Measurements from ENCODE around the gene CDCA3. TPM values are rescaled to one million over a fixed set of nuclear protein-coding genes. Genes with fewer than 3 reads are reported as not detected.

Gene CDCA3
- total and polyA plus RNA-seq, 2 of the 4 experiments (the other 2 are of a cell fraction): 23.5 to 61.0 TPM

DNA sequence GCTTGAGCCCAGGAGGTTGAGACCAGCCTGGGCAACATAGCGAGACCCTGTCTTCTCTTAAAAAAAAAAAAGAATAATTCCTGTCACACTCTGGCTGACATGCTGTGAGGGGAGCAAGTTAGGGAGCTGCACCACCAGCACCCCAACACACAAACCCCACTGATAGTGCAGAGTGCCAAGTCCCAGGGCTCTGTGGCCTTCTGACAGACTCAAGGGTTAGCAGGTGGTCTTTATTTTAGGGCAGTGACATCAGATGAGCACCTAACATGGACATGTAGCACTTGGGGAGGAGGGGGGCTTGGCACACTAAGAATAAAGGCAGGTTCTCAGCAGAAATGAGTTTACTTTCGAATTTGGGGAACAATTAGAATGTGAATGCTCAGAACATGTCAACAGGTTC is 7.7 kb upstream of the CDCA3 start:
- H2AK5ac ChIP-seq (ENCODE audit: low read depth, low read length): no peak overlapping the region
- CTCF ChIA-PET: no interaction called here

More for the DNA sequence above, 7.7 kb upstream of the CDCA3 start:
- Histone ChIP-seq H3K9ac (ENCODE audit: low read depth, low read length) (no peak overlapping the region), H4K91ac (ENCODE audit: insufficient read depth, low read depth, low read length) (no peak overlapping the region), H3K27me3 (ENCODE audit: control insufficient read depth, insufficient read depth, low read length) (no peaks in the 10 kb centered on the region), H3K14ac (replicated peaks; ENCODE audit: low read depth, low read length) (no peak overlapping the region), H2AFZ (replicated peaks; ENCODE audit: low read length, poor library complexity) (no peak overlapping the region), H4K20me1 (ENCODE audit: insufficient read depth, low read length) (peaks cover 3% of the 10 kb centered on the region; the same call in 1 of the 2 replicates), H3K4me2 (ENCODE audit: low read depth, low read length) (no peak overlapping the region), H4K8ac (ENCODE audit: low read depth in 2 of 2, low read length in 2 of 2) (no peak overlapping the region), H3K9me3 (ENCODE audit: control insufficient read depth, insufficient read depth, low read length) (no peaks in the 10 kb centered on the region), H3K9me1 (ENCODE audit: insufficient read depth, low read length) (no peaks in the 10 kb centered on the region), H3K56ac (ENCODE audit: extremely low read depth, insufficient read depth, low read length) (no peak overlapping the region), H2AK9ac (replicated peaks; ENCODE audit: low read depth, low read length, poor library complexity) (no peak overlapping the region), H3K4ac (ENCODE audit: low read depth, low read length) (no peak overlapping the region), H3K23ac (ENCODE audit: low read depth, low read length) (no peak overlapping the region), H3K18ac (ENCODE audit: low read depth, low read length) (no peak overlapping the region), H3K27ac (ENCODE audit: insufficient read depth, low read length) (no peak overlapping the region), H4K5ac (ENCODE audit: low read depth, low read length) (no peak overlapping the region), H3K4me3 (ENCODE audit: insufficient read depth, low read depth, low read length) (no peak overlapping the region), H2BK5ac (ENCODE audit: low read depth, low read length, poor library complexity, severe bottlenecking) (no peak overlapping the region), H3K79me1 (ENCODE audit: low read depth in 1 of 2, low read length in 2 of 2) (peaks cover 13 to 37% of the 10 kb centered on the region in 2 experiments), H3K36me3 (ENCODE audit: control insufficient read depth, insufficient read depth, low read length) (peaks cover 76% of the 10 kb centered on the region), H2BK120ac (ENCODE audit: low read depth, low read length) (no peak overlapping the region), H2BK20ac (ENCODE audit: low read depth, low read length) (no peak overlapping the region), H2BK15ac (ENCODE audit: low read depth, low read length) (no peak overlapping the region), H3K4me1 (ENCODE audit: control insufficient read depth, insufficient read depth, low read length) (peaks cover 3% of the 10 kb centered on the region; the same call in 1 of the 2 replicates)
- dilution Hi-C loops (cut with HindIII; ENCODE audit: low sequenced_read_pairs, unreplicated experiment) (no loop called here), in situ Hi-C loops (cut with MboI; ENCODE audit: low sequenced_read_pairs) (no loop called here), intact Hi-C loops (cut with micrococcal nuclease) (no loop called here)
- DNase-seq (no peak), ATAC-seq (ENCODE audit: low read depth) (no peak)
- no TSS peak for BruUV-seq (replicated peaks)
- POLR2A ChIA-PET (ENCODE audit: unreplicated experiment): no interaction called here
- no CpG with 5 or more reads among the region's 2 CpGs for WGBS, 2 experiments (ENCODE audit: extremely low coverage in 2 of 2, insufficient read length in 1 of 2)
- TF ChIP-seq RAD21 (IDR thresholded peaks at IDR 0.05; ENCODE audit: low read length): no peak
- no peak for TF ChIP-seq POLR2A (IDR thresholded peaks at IDR 0.05; ENCODE audit: low read depth, low read length)
- TF ChIP-seq, protein P1, sequence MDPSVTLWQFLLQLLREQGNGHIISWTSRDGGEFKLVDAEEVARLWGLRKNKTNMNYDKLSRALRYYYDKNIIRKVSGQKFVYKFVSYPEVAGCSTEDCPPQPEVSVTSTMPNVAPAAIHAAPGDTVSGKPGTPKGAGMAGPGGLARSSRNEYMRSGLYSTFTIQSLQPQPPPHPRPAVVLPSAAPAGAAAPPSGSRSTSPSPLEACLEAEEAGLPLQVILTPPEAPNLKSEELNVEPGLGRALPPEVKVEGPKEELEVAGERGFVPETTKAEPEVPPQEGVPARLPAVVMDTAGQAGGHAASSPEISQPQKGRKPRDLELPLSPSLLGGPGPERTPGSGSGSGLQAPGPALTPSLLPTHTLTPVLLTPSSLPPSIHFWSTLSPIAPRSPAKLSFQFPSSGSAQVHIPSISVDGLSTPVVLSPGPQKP (IDR thresholded peaks at IDR 0.05; ENCODE audit: borderline replicate concordance, low read depth, low read length): no peak
- TF ChIP-seq FOS (IDR thresholded peaks at IDR 0.05; ENCODE audit: low read depth, low read length): no peak
- no peak for TF ChIP-seq MXI1 (IDR thresholded peaks at IDR 0.05; ENCODE audit: borderline replicate concordance, low read depth, low read length)
- TF ChIP-seq SMC3 (IDR thresholded peaks at IDR 0.05; ENCODE audit: low read depth, low read length): no peak
- TF ChIP-seq, protein P2, sequence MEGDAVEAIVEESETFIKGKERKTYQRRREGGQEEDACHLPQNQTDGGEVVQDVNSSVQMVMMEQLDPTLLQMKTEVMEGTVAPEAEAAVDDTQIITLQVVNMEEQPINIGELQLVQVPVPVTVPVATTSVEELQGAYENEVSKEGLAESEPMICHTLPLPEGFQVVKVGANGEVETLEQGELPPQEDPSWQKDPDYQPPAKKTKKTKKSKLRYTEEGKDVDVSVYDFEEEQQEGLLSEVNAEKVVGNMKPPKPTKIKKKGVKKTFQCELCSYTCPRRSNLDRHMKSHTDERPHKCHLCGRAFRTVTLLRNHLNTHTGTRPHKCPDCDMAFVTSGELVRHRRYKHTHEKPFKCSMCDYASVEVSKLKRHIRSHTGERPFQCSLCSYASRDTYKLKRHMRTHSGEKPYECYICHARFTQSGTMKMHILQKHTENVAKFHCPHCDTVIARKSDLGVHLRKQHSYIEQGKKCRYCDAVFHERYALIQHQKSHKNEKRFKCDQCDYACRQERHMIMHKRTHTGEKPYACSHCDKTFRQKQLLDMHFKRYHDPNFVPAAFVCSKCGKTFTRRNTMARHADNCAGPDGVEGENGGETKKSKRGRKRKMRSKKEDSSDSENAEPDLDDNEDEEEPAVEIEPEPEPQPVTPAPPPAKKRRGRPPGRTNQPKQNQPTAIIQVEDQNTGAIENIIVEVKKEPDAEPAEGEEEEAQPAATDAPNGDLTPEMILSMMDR (conservative IDR thresholded peaks at IDR 0.05; ENCODE audit: low read depth, low read length): no peak
- TF ChIP-seq MAFK (IDR thresholded peaks at IDR 0.05; ENCODE audit: low read depth, low read length): no peak
- TF ChIP-seq RFX5 (IDR thresholded peaks at IDR 0.05; ENCODE audit: low read depth, low read length): no peak
- no peak for TF ChIP-seq BHLHE40 (IDR thresholded peaks at IDR 0.05; ENCODE audit: low read depth, low read length)
